Glutamatergic neuron (in vitro differentiated cells): ENCODE results near the gene HES7. TPM values are rescaled to one million over a fixed set of nuclear protein-coding genes. Genes with fewer than 3 reads are reported as not detected.
"Not testable (repeated sequence)": the region's sequence is repeated elsewhere in the genome, so short reads cannot be mapped to it uniquely, and the experiment has no call there.

Experiments
- DNase-seq: peaks from one replicate; pipeline ENCODE4 v3.0.0; 2022
- H3K27ac Mint-ChIP-seq: one replicate; pipeline ENCODE4 v1.8.0; 2020; ENCODE audit warnings: mild to moderate bottlenecking, mixed read lengths, inconsistent platforms; ENCODE audit not compliant: unreplicated experiment
- H3K27me3 Mint-ChIP-seq: one replicate; pipeline ENCODE4 v1.8.0; 2020; ENCODE audit warnings: mild to moderate bottlenecking, moderate library complexity, mixed read lengths, inconsistent platforms; ENCODE audit not compliant: unreplicated experiment
- H3K36me3 Mint-ChIP-seq: one replicate; pipeline ENCODE4 v1.8.0; 2020; ENCODE audit warnings: mild to moderate bottlenecking, mixed read lengths, inconsistent platforms; ENCODE audit not compliant: unreplicated experiment
- H3K4me1 Mint-ChIP-seq: one replicate; pipeline ENCODE4 v1.8.0; 2020; ENCODE audit warnings: mild to moderate bottlenecking, low read depth, mixed read lengths, inconsistent platforms; ENCODE audit not compliant: unreplicated experiment
- H3K4me3 Mint-ChIP-seq: one replicate; pipeline ENCODE4 v1.8.0; 2020; ENCODE audit warnings: mild to moderate bottlenecking, mixed read lengths, inconsistent platforms; ENCODE audit not compliant: unreplicated experiment
- H3K9me3 Mint-ChIP-seq: one replicate; pipeline ENCODE4 v1.8.0; 2020; ENCODE audit warnings: mild to moderate bottlenecking, moderate library complexity, mixed read lengths, inconsistent platforms; ENCODE audit not compliant: unreplicated experiment
- long read RNA-seq: library from polyadenylated mRNA; unstranded; transcript quantifications from one replicate; pipeline ENCODE4 v2.0.0, GENCODE V29; 2020; ENCODE audit not compliant: unreplicated experiment
- total RNA-seq: library from RNA; stranded (reverse); fragmentation: NEBNext Ultra II Directional; extraction: Animal tissue kit (Norgen Biotek cat#: 25700); gene quantifications from one replicate; pipeline ENCODE4 v1.2.1, GENCODE V29; 2021; ENCODE audit not compliant: unreplicated experiment
- TF ChIP-seq, protein P1 (sequence below): fragments of 200-600 bp; sonication (generic); IDR thresholded peaks from one replicate; pipeline ENCODE4 v1.5.0; 2021; ENCODE audit not compliant: partially characterized antibody, unreplicated experiment

The HES7 gene
- 2.2 TPM for total RNA-seq
- long read RNA-seq, result 0 reads

DNA sequence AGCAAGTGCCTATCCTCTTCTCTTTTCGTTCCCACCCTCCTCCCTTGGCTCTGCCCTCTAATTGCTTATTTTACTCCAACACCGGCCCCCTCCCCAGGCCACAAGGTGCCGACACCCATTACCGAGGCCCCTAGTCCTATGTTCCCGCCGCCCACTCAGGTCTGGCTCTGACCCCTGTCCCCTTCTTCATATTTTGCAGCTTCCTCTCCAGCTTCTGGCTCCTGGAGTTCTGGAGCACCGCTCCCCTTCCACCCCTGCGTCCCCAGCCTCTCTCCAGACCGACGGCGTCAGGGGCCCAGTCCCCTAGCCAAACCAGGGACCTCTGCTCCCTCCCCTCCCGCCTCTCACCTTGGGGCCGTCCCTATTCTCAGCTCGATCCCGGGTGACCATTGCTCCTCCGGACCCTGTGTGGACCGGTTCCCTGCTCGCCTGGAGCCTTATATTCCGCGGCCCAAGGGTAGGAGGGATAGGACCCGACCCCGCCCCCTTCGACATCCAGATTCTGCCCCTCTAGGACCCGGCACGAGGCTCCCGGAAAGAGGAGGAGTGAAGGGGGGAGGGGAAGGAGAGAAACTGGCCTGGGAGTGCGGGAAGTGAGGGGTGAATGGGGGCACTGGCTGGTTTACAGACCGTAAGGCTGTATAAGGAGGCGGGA is at the start of gene HES7:
HES7 (minus strand) TSS at position 412 of the 655 bp plus-strand sequence; CDS start at position 390, 22 bp downstream.
- TF ChIP-seq, protein P1, sequence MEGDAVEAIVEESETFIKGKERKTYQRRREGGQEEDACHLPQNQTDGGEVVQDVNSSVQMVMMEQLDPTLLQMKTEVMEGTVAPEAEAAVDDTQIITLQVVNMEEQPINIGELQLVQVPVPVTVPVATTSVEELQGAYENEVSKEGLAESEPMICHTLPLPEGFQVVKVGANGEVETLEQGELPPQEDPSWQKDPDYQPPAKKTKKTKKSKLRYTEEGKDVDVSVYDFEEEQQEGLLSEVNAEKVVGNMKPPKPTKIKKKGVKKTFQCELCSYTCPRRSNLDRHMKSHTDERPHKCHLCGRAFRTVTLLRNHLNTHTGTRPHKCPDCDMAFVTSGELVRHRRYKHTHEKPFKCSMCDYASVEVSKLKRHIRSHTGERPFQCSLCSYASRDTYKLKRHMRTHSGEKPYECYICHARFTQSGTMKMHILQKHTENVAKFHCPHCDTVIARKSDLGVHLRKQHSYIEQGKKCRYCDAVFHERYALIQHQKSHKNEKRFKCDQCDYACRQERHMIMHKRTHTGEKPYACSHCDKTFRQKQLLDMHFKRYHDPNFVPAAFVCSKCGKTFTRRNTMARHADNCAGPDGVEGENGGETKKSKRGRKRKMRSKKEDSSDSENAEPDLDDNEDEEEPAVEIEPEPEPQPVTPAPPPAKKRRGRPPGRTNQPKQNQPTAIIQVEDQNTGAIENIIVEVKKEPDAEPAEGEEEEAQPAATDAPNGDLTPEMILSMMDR, result no peak
- Mint-ChIP-seq H3K36me3 (no peaks in the 10 kb centered on the region), H3K27me3 (peaks cover 58% of the 10 kb centered on the region), H3K27ac (peak within 1 kb of the TSS; percentile 82), H3K9me3 (peaks cover 51% of the 10 kb centered on the region), H3K4me1 (peaks cover 27% of the 10 kb centered on the region), H3K4me3 (peak within 1 kb of the TSS; percentile 95)
- DNase-seq, result peak; percentile 53

DNA sequence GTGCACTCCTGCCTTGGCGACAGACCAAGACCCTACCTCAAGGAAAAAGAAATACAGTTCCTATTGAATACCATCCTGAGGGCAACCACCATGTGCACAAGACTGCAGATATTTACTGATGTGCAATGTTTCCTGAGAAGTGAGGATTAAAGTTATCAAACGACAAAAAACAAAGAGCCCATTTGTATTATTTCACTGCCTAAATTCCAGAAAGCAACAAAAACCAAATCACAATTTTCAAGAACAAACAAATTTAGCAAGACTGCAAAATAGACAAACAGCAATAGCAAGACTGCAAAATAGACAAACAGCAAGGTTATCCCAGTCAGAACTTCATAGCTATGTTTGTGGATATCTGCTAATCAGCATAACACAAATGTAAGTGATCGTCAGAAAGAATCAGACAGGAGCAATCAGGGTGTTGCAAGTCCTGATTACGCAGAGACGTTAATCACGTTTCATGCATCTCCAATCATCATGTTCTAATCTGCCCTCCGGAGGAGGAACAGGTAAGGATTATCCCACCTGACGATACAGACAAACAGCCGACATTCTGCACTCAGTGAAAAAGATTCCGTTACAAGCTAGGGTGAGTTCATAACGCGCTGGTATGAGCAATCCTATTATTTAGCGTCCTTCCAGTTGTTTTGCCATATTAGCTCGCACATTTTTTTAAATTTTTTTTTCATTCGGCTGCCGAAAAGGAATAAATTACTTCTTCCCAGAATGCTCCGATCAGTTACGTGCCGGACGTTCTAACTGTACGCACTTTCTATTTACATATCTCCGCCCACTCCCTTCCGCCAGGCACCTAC is 49.4 kb upstream of the HES7 start:
- peak; percentile 58 for DNase-seq
- TF ChIP-seq, protein P1, result no peak
- Mint-ChIP-seq H3K4me3 (peak overlapping the region; percentile 93), H3K27ac (peak overlapping the region; percentile 100), H3K36me3 (no peaks in the 10 kb centered on the region), H3K9me3 (peaks cover 14% of the 10 kb centered on the region), H3K4me1 (peaks cover 19% of the 10 kb centered on the region), H3K27me3 (peaks cover 11% of the 10 kb centered on the region)

DNA sequence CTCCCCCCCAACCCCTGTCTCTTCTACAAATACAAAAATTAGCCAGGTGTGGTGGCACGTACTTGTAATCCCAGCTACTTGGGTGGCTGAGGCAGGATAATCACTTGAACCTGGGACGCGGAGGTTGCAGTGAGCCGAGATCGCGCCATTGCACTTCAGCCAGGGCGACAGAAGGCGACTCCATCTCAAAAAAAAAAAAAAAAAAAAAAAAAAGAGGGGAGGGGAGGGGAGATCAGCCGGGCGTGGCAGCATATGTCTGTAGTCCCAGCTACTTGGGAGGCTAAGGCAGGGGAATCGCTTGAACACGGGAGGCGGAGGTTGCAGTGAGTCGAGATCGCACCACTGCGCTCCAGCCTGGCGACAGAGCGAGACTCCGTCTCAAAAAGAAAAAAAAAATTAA is 46.3 kb upstream of the HES7 start:
- DNase-seq, H3K27ac Mint-ChIP-seq, H3K36me3 Mint-ChIP-seq, H3K27me3 Mint-ChIP-seq, H3K4me1 Mint-ChIP-seq, H3K4me3 Mint-ChIP-seq, H3K9me3 Mint-ChIP-seq: not testable (repeated sequence)

DNA sequence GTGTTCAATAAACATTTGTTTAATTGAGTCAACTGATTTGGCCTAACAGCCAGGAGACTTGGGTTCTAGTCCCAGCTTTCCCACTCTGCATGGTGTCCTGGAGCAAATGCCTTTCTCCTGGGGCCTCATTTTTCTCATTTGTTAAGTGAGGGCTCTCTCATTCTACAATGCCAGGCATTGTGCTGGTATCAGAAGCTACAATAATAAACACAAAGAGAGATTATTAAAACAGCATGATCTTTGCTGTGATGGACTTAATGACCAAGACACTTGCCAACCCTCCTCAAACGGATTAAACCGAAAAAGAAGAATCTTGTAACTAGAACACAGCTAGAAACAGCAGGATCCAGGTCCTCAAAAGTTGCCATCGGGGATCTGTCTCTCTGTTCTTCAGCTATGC is 43.6 kb upstream of the HES7 start:
- H3K9me3 Mint-ChIP-seq, result peaks cover 2% of the 10 kb centered on the region
- no peak overlapping the region for H3K27ac Mint-ChIP-seq
- peaks cover 16% of the 10 kb centered on the region for H3K4me1 Mint-ChIP-seq
- H3K27me3 Mint-ChIP-seq, result no peaks in the 10 kb centered on the region
- no peak for DNase-seq
- no peaks in the 10 kb centered on the region for H3K36me3 Mint-ChIP-seq
- TF ChIP-seq, protein P1, result no peak
- H3K4me3 Mint-ChIP-seq, result no peak overlapping the region

DNA sequence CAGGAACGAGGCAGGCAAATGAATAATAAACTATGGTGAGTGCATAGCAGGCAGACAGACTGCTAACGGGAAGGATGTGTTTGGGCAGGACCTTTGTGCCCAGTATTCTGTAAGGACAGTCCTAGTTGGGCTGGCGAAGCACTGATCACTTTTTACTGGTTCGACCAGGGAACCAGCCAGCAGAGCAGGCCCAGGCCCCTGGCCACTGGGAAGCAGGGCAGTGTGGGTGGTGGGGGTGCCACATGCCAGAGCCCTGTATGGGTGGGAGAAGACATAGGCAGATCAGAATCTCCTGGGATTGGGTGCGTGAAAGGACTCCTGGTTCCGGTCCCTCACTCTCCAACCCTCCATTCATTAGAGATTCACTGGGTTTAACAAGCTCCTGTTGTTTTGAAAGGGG is 42.8 kb upstream of the HES7 start:
- H3K27me3 Mint-ChIP-seq, result no peaks in the 10 kb centered on the region
- TF ChIP-seq, protein P1, result no peak
- H3K27ac Mint-ChIP-seq, result no peak overlapping the region
- H3K36me3 Mint-ChIP-seq, result no peaks in the 10 kb centered on the region
- H3K4me3 Mint-ChIP-seq, result no peak overlapping the region
- peaks cover 5% of the 10 kb centered on the region for H3K9me3 Mint-ChIP-seq
- no peak for DNase-seq
- peaks cover 16% of the 10 kb centered on the region for H3K4me1 Mint-ChIP-seq
